Stimulated activated CD4-positive, alpha-beta T cell treated with anti-CD3 and anti-CD28 coated beads, Interleukin-2, amount 100 ng/mL, for 48 hours (primary cell): ENCODE results near the gene ST7.

Experiments used
- DNase-seq, 2 donors: peaks; one replicate each; pipeline ENCODE4 v3.0.0-alpha.2; 2020

Gene ST7

DNA sequence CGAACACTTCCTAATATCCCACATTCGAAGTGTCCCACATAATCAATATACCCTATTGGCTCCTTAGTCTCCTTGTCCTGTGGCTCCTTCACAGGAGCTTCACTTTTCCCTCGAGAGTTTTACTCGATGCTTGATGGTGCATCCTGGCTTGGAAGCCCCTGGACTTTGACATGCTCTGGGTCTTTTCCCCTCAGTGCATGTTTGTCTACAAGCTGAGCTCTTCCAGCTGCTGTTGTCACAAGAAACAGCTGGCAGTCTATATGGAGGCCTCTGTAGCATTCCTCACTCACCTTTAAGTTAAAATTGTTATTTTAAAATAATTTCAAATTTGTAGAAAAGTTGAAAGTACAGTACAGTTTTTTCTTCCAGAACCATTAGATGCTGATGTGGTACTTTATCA lies 27.1 kb downstream of the ST7 start:
- no peak for DNase-seq

GRCh38 chr7:116981939-116982338 lies 28.6 kb downstream of the ST7 start:
- no peak for DNase-seq

- no peak for DNase-seq
These were observed 31.2 kb downstream of the ST7 start for GRCh38 chr7:116984511-116984910.

DNA sequence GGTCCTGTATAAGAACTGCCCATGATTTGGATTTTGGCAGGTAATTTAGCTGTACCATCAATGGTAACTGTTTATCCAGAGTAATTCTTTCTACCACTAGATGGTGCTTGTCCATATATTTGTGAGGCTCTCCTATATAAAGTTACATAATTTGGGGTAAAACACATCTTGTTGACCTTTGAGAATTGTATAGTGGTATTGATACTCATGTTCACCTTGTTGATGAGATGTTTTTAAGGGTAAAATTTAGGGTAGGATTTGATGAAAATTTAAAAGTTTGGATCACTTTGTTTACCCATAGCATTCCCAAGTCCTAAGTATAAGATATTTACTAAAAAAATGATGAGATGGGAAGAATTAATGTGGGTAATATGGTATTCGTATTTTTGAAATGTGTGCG lies 31.6 kb downstream of the ST7 start:
- DNase-seq, result no peak

DNA sequence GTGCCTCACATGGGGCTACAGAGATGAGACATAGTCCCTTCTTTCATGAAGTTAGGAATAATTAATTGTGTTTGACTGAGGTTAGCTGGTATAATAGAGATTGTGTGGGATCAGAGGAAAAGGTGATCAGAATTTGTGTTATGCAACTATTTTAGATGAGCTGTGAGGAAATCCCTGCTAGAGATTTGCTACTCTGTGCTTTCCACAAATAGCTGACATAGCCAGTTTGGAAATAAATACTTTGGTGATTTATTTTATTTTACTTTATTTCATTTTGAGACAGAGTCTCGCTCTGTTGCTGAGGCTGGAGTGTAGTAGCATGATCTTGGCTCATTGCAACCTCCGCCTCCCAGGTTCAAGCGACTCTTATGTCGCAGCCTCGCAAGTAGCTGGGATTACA lies 32.3 kb downstream of the ST7 start:
- no peak for DNase-seq

- DNase-seq, result no peak
These were observed 33.6 kb downstream of the ST7 start for GRCh38 chr7:116986611-116987565.

GRCh38 chr7:116988363-116988989 lies 35.2 kb downstream of the ST7 start:
- DNase-seq, result no peak

DNA sequence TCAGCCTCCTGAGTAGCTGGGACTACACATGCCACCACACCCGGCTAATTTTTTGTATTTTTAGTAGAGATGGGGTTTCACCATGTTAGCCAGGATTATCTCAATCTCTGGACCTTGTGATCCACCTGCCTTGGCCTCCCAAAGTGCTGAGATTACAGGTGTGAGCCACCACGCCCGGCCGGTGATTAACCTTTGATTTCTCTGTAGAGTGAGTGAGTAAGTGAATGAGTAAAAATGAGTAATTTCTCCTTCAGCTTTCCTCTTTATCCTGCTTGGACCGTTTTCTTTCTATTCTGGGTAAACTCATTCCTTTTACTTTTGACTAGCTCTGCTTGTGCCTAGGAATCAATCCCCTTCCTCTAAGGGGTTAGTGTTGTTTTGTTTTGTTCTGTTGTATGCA lies 36.8 kb downstream of the ST7 start:
- DNase-seq, result no peak

DNA sequence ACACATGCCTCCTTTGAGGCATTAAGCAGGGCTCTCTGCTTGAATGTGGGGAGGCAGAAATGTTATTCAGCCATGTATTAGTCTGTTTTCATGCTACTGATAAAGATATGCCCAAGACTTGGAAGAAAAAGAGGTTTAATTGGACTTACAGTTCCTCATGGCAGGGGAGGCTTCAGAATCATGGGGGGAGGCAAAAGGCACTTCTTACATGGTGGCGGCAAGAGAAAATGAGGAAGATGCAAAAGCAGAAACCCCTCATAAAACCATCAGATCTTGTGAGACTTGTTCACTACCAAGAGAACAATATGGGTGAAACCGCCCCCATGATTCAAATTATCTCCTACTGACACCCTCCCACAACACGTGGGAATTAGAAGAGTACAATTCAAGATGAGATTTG lies 37.9 kb downstream of the ST7 start:
- no peak for DNase-seq

- DNase-seq, result no peak
These were observed 41.3 kb downstream of the ST7 start for GRCh38 chr7:116994611-116995010.

- DNase-seq, result no peak
These were observed 44.7 kb downstream of the ST7 start for GRCh38 chr7:116997972-116998371.

GRCh38 chr7:116998567-116999175 lies 45.4 kb downstream of the ST7 start:
- no peak for DNase-seq

DNA sequence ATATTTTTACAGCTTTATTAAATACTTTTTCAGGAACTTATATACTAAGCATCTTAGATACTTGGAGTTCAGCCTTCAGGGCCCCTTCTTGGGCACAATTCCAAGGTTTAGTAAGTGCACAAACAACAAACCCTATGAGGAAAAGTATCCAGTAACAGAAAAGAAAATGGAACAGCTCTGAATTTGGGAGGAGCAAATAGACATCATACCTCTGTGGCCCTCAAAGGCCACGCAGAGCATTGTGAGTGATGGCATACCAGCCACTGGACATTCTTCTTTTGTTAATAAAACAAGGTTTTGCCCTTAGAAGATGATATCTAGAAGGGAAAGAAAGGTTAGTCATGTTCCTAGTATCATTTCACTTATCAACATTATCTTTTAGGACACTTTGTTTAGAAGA lies 46.0 kb downstream of the ST7 start:
- no peak for DNase-seq

DNA sequence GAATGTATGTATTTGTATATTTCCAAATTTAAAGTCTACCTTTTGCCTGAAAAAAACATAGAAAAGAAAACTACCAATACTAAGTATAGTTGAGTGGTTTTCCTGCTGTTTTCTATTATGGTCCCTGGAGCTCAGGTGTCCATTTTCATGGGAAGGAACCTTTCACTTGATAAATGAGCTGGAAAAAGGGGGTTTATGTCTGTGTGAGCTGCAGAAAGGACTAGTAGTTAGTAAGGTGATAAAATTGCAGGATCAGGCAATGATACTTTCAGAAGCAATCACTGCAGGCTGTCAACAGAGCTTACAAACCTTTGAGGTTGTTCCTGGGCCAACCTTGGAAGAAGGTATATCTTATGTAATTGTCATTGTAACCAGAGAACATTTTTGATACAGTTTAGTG lies 48.0 kb downstream of the ST7 start:
- no peak for DNase-seq

- DNase-seq, result no peak
These were observed 51.6 kb downstream of the ST7 start for GRCh38 chr7:117004899-117005298.

DNA sequence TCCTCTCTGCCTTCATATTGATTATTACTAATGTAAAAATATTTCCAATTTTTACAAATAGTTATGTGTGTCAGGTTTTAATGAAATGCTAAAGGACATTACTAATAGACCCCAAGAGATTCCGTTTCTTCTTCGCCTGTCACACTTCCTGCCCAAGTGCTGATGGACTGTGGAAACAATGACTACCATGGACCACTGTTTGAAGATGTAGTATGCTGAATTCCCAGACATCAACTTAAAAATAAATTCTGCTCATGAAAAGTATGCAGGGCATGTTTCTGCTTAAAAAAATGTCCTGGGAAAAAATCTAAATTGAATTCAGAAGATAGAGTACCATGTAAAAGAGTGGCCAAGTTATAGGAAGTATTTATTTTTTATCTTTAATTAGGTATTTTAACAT lies 52.1 kb downstream of the ST7 start:
- DNase-seq, result no peak

GRCh38 chr7:117006907-117007684 lies 53.8 kb downstream of the ST7 start:
- no peak for DNase-seq

DNA sequence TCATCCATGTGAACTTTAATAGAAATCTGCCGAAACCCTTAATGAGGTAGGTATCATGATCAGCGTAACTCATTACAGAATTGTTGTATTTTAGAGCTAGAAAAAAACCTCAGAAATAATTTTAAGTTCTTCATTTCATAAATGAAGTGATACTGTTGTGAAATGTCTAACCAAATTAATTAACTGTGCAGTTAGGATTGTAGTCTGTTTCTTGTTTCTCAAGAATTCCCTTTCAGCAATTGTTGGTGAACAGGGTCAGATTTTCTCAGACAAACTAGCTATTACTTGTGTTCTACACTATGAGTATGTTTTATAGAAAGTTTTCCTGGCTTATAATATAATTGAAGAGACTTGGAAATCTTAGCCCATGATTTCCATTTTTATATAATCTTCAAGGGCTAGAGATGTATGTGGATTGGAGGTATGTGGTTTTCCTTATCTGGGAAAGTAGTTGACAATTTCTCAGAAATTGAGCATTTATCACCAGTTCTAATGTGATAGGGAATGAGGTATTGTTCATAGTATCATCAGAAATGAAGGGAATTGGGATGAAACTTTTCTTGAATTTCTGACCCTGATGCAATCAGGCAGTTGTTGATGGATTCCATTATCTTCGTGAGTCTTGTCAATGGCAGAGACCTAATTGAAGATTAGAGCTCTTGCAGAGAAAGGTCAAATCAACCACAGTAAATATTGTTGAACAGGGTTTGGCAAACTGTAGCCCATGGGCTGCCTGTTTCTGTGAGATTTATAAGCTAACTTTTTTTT lies 55.0 kb downstream of the ST7 start:
- no peak for DNase-seq

- DNase-seq, result no peak
These were observed 55.7 kb downstream of the ST7 start for GRCh38 chr7:117008886-117009531.

DNA sequence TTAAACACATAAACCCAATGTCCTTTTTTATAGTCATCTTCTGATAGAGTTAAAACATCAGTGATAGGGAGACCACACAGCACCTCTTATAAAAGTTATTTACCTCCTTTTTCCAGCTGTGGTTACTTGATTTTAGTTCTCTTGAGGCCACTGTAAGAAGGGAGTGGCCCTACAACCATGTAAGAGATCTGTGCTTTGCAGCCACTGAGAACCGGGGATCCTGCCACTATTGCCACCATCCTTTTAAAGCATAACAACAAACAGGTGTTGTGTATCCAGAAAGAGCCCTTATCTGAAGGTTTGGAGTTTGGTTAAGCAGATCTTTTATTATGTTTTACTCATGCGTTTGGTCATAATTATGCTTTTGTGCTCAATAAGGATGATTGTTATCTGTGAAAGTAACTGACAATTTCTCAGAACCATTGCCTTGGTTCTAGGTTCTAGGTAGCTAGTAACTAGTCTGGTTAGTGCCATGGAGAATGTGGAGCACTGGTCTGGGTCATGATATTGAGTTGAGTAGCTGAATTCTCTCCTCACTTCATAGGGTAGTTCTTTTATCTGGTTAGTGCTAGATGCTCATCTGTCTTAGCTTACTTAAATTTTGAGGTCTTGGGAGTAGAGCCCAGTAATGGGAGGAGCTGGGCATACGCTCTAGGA lies 56.5 kb downstream of the ST7 start:
- DNase-seq, result no peak
